HCT116 (cell line): ENCODE measurements around the gene CACNB2. TPM values are rescaled to one million over a fixed set of nuclear protein-coding genes. Genes with fewer than 3 reads are reported as not detected.

Experiments used
- ATAC-seq: fragments of 200-7000 bp; cut with Tn5 transposase; 2 replicates; pipeline ENCODE4 v1.9.1; 2020; ENCODE audit warnings: mild to moderate bottlenecking, moderate library complexity
- BruUV-seq: library from RNA; stranded (reverse); fragments of 400-500 nt; replicated peaks from 2 replicates; lab custom pipeline; 2021; lab: Mats Ljungman, UMichigan
- CTCF ChIA-PET: fragments of 300-600 bp; sonication (Branson Sonifier 250); formaldehyde crosslinking; loops from one replicate; lab custom pipeline; 2021; ENCODE audit warnings: antibody characterized with exemption; lab: Charles Lee
- POLR2A ChIA-PET: fragments of 300-600, 350-600 bp; sonication (Branson Sonifier 250); formaldehyde crosslinking; loops from one replicate; lab custom pipeline; 2021; ENCODE audit warnings: antibody characterized with exemption; lab: Charles Lee
- RAD21 ChIA-PET, 2 experiments: fragments of 300-600 bp; sonication (Branson Sonifier 250); formaldehyde crosslinking; loops; one replicate each; lab custom pipeline; 2023; ENCODE audit warnings: low total read pairs in 2 of 2; ENCODE audit not compliant: uncharacterized antibody in 2 of 2, unreplicated experiment in 2 of 2, low non-redundant PET in 1 of 2; lab: Charles Lee
- DNase-seq: peaks from one replicate; pipeline ENCODE4 v3.0.0-alpha.2; 2010; ENCODE audit warnings: low read depth, low spot score
- H2AFZ ChIP-seq: fragments of 200-600 bp; shearing (Covaris generic), sonication (generic); 2 replicates; pipeline ENCODE4 v1.6.1; 2017; ENCODE audit warnings: low read depth, mixed run types, mixed read lengths, antibody characterized with exemption, low read length; ENCODE audit not compliant: poor library complexity, severe bottlenecking
- H3K27ac ChIP-seq: 2 replicates; pipeline ENCODE4 v1.5.1; 2012; ENCODE audit warnings: low read depth, low read length
- H3K27me3 ChIP-seq: fragments of 200-600 bp; sonication (generic); 2 replicates; pipeline ENCODE4 v1.6.1; 2016; ENCODE audit warnings: mixed run types, low read length, mixed read lengths; ENCODE audit not compliant: insufficient read depth
- H3K36me3 ChIP-seq, 2 experiments: fragments of 200-500 bp in 1 of 2; fragments of 200-600 bp in 1 of 2; sonication (Bioruptor generic) in 1 of 2; sonication (generic) in 1 of 2; 2 replicates each; pipeline versions ENCODE4 v1.5.1 to v1.6.1; 2014 to 2016; ENCODE audit warnings: low read length in 2 of 2, inconsistent platforms in 1 of 2, mixed read lengths in 1 of 2, mixed run types in 1 of 2; ENCODE audit not compliant: insufficient read depth in 2 of 2, control insufficient read depth in 1 of 2
- H3K4me1 ChIP-seq, 2 experiments: fragments of 200-600 bp in 1 of 2; sonication (generic) in 1 of 2; 2 replicates each; pipeline versions ENCODE4 v1.5.1 to v1.6.1; 2012 to 2017; ENCODE audit warnings: low read length in 2 of 2, inconsistent platforms in 1 of 2, mild to moderate bottlenecking in 1 of 2, mixed read lengths in 1 of 2, mixed run types in 1 of 2, moderate library complexity in 1 of 2; ENCODE audit not compliant: insufficient read depth in 2 of 2, control insufficient read depth in 1 of 2
- H3K4me2 ChIP-seq: fragments of 200-600 bp; sonication (generic); 2 replicates; pipeline ENCODE4 v1.6.1; 2017; ENCODE audit warnings: mixed run types, low read length, mixed read lengths
- H3K4me3 ChIP-seq, 2 experiments: fragments of 200-600 bp in 1 of 2; sonication (generic) in 1 of 2; replicated peaks in 1 of 2; 2 replicates each; pipeline ENCODE4 v1.5.1; 2011 to 2016; ENCODE audit warnings: low read length in 2 of 2, control low read depth in 1 of 2, low read depth in 1 of 2, mild to moderate bottlenecking in 1 of 2, mixed read lengths in 1 of 2, mixed run types in 1 of 2
- H3K79me2 ChIP-seq: fragments of 200-600 bp; sonication (generic); 2 replicates; pipeline ENCODE4 v1.6.1; 2017; ENCODE audit warnings: mild to moderate bottlenecking, mixed run types, low read length, moderate library complexity, mixed read lengths; ENCODE audit not compliant: insufficient read depth
- H3K9ac ChIP-seq: fragments of 200-600 bp; sonication (generic); 2 replicates; pipeline ENCODE4 v1.6.1; 2016; ENCODE audit warnings: low read length, mixed read lengths
- H3K9me2 ChIP-seq: fragments of 200-600 bp; sonication (generic), shearing (Covaris generic); 2 replicates; pipeline ENCODE4 v1.6.1; 2017; ENCODE audit warnings: mixed run types, mild to moderate bottlenecking, moderate library complexity; ENCODE audit not compliant: insufficient read depth
- H3K9me3 ChIP-seq, 2 experiments: fragments of 200-500 bp in 1 of 2; fragments of 200-600 bp in 1 of 2; sonication (Bioruptor generic) in 1 of 2; sonication (generic) in 1 of 2; 2 replicates each; pipeline ENCODE4 v1.6.1; 2014 to 2017; ENCODE audit warnings: low read length in 2 of 2, mixed read lengths in 2 of 2, inconsistent platforms in 1 of 2, low read depth in 1 of 2, mild to moderate bottlenecking in 1 of 2, mixed run types in 1 of 2, moderate library complexity in 1 of 2; ENCODE audit not compliant: control insufficient read depth in 1 of 2, insufficient read depth in 1 of 2
- H4K20me1 ChIP-seq: fragments of 200-600 bp; sonication (generic), shearing (Covaris generic); 2 replicates; pipeline ENCODE4 v1.6.1; 2017; ENCODE audit warnings: mixed run types, mild to moderate bottlenecking, moderate library complexity; ENCODE audit not compliant: insufficient read depth
- CBX3 ChIP-seq: IDR thresholded peaks from 2 replicates; pipeline ENCODE4 v1.6.1; 2012; ENCODE audit warnings: low read depth
- CTCF ChIP-seq, 3 experiments: fragments of 200-600 bp in 1 of 3; sonication (generic) in 1 of 3; IDR thresholded peaks in 2 of 3; conservative IDR thresholded peaks in 1 of 3; 2 replicates each; pipeline ENCODE4 v1.5.1; 2012 to 2017; ENCODE audit warnings: low read depth in 2 of 3, low read length in 2 of 3, antibody characterized with exemption in 1 of 3, borderline replicate concordance in 1 of 3, control low read depth in 1 of 3, mild to moderate bottlenecking in 1 of 3, mixed read lengths in 1 of 3, mixed run types in 1 of 3, moderate library complexity in 1 of 3; ENCODE audit not compliant: insufficient read depth in 1 of 3
- EGR1 ChIP-seq: IDR thresholded peaks from 2 replicates; pipeline ENCODE4 v1.6.1; 2012; ENCODE audit warnings: low read depth
- EZH2phosphoT487 ChIP-seq: fragments of 200-600 bp; IDR thresholded peaks from 2 replicates; pipeline ENCODE4 v1.6.1; 2018; ENCODE audit warnings: antibody characterized with exemption, borderline replicate concordance
- FOSL1 ChIP-seq: IDR thresholded peaks from 2 replicates; pipeline ENCODE4 v1.6.1; 2012; ENCODE audit warnings: low read depth
- JUND ChIP-seq: IDR thresholded peaks from 2 replicates; pipeline ENCODE4 v1.6.1; 2012
- MAX ChIP-seq: IDR thresholded peaks from 2 replicates; pipeline ENCODE4 v1.6.1; 2012
- POLR2A ChIP-seq: IDR thresholded peaks from 2 replicates; pipeline ENCODE4 v1.7.0; 2011; ENCODE audit warnings: borderline replicate concordance; ENCODE audit not compliant: insufficient read depth, insufficient read length; ENCODE audit errors: extremely low read depth
- POLR2AphosphoS5 ChIP-seq: IDR thresholded peaks from 2 replicates; pipeline ENCODE4 v1.6.1; 2011; ENCODE audit warnings: mild to moderate bottlenecking, low read depth, low read length, moderate library complexity
- RAD21 ChIP-seq: IDR thresholded peaks from 2 replicates; pipeline ENCODE4 v1.6.1; 2012; ENCODE audit warnings: low read depth, mild to moderate bottlenecking
- SIN3A ChIP-seq: IDR thresholded peaks from 2 replicates; pipeline ENCODE4 v1.6.1; 2012; ENCODE audit warnings: low read depth
- TCF7L2 ChIP-seq: IDR thresholded peaks from 2 replicates; pipeline ENCODE4 v1.7.0; 2011; ENCODE audit warnings: borderline replicate concordance, inconsistent platforms; ENCODE audit not compliant: insufficient read depth, insufficient read length; ENCODE audit errors: extremely low read depth
- ZBTB33 ChIP-seq: IDR thresholded peaks from 2 replicates; pipeline ENCODE4 v1.6.1; 2011; ENCODE audit warnings: mild to moderate bottlenecking, low read length, moderate library complexity; ENCODE audit not compliant: insufficient replicate concordance; ENCODE audit errors: extremely low read depth
- ZFX ChIP-seq: fragments of 450-650 bp; IDR thresholded peaks from 2 replicates; pipeline ENCODE4 v1.6.1; 2017
- ZNF274 ChIP-seq: fragments of 200-500 bp; sonication (Bioruptor generic); IDR thresholded peaks from 2 replicates; pipeline ENCODE4 v1.6.1; 2014; ENCODE audit warnings: mild to moderate bottlenecking, low read depth, low read length, inconsistent platforms
- intact Hi-C: fragments of 100-400 bp; cut with micrococcal nuclease; formaldehyde crosslinking; loops from 2 replicates; pipeline ENCODE4 v1.10.0; 2022
- total RNA-seq: library from RNA; stranded (reverse); gene quantifications from one replicate; pipeline ENCODE4 v1.2.1, GENCODE V29; 2021; ENCODE audit not compliant: unreplicated experiment

Gene CACNB2
- total RNA-seq, 1 experiment from 2014 or later: 0.71 TPM

DNA sequence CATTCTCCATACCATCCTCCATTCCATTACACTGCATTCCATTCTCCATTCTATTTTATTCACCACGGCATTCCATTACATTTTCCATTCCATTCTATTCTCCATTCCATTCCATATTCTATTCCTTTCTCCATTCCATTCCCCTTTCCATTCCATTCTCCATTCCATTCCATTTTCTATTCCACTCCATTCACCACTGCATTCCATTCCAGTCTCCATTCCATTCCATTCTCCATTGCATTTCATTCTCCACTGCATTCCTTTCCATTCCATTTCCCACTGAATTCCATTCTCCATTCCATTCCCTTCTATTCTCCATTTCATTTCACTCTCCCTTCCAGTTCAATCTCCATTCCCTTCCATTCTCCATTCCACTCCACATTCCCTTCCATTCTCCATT is 431.6 kb downstream of the CACNB2 start:
- H3K36me3 ChIP-seq: no peaks in the 10 kb centered on the region
- H3K4me2 ChIP-seq: no peak overlapping the region
- H3K79me2 ChIP-seq: no peaks in the 10 kb centered on the region
- no peaks in the 10 kb centered on the region for H4K20me1 ChIP-seq
- no peak overlapping the region for H3K9ac ChIP-seq
- ChIA-PET CTCF (no interaction called here), POLR2A (no interaction called here), RAD21 (no interaction called here)
- H3K4me1 ChIP-seq: no peaks in the 10 kb centered on the region
- H3K9me2 ChIP-seq: no peaks in the 10 kb centered on the region
- no TSS peak for BruUV-seq
- intact Hi-C loops: no loop called here
- no peak overlapping the region for H3K4me3 ChIP-seq
- DNase-seq: no peak
- ATAC-seq: no peak
- no peak overlapping the region for H2AFZ ChIP-seq
- H3K27ac ChIP-seq: no peak overlapping the region
- H3K27me3 ChIP-seq: no peaks in the 10 kb centered on the region
- TF ChIP-seq SIN3A (no peak), JUND (no peak), CTCF (IDR thresholded peaks at IDR 0.05 in 2 of 3, conservative IDR thresholded peaks at IDR 0.05 in 1 of 3; ENCODE audit: borderline replicate concordance in 1 of 3, insufficient read depth in 1 of 3, low read depth in 2 of 3, low read length in 2 of 3) (no peak)
- H3K9me3 ChIP-seq: peaks cover 22 to 27% of the 10 kb centered on the region in 2 experiments; a peak in 3 of 4 replicates

GRCh38 chr10:18572959-18573561 is 432.8 kb downstream of the CACNB2 start:
- CTCF ChIA-PET: no interaction called here

More at GRCh38 chr10:18572959-18573561, 432.8 kb downstream of the CACNB2 start:
- Histone ChIP-seq H3K4me3 (no peak overlapping the region), H3K27me3 (no peaks in the 10 kb centered on the region), H3K9ac (no peak overlapping the region), H3K9me3 (peaks cover 19 to 24% of the 10 kb centered on the region in 2 experiments; a peak in 2 of 4 replicates), H3K36me3 (no peaks in the 10 kb centered on the region), H3K4me2 (no peak overlapping the region), H3K9me2 (no peaks in the 10 kb centered on the region), H2AFZ (no peak overlapping the region), H3K27ac (no peak overlapping the region), H4K20me1 (no peaks in the 10 kb centered on the region), H3K4me1 (no peaks in the 10 kb centered on the region), H3K79me2 (no peaks in the 10 kb centered on the region)
- ChIA-PET POLR2A (no interaction called here), RAD21 (no interaction called here)
- TF ChIP-seq EGR1 (no peak), TCF7L2 (no peak), MAX (no peak), EZH2phosphoT487 (no peak), POLR2AphosphoS5 (no peak), RAD21 (no peak), ZFX (no peak), CBX3 (no peak), ZBTB33 (no peak), ZNF274 (no peak), FOSL1 (no peak), POLR2A (no peak), JUND (no peak)
- intact Hi-C loops: no loop called here
- ATAC-seq (no peak), DNase-seq (no peak)
- BruUV-seq: no TSS peak
